HCT116 (cell line): ENCODE measurements around the gene GPR108. TPM values are rescaled to one million over a fixed set of nuclear protein-coding genes. Genes with fewer than 3 reads are reported as not detected.

Experiments
- ATAC-seq: fragments of 200-7000 bp; cut with Tn5 transposase; 2 replicates; pipeline ENCODE4 v1.9.1; 2020; ENCODE audit warnings: mild to moderate bottlenecking, moderate library complexity
- BruUV-seq: library from RNA; stranded (reverse); fragments of 400-500 nt; replicated peaks from 2 replicates; lab custom pipeline; 2021; lab: Mats Ljungman, UMichigan
- CTCF ChIA-PET: fragments of 300-600 bp; sonication (Branson Sonifier 250); formaldehyde crosslinking; loops from one replicate; lab custom pipeline; 2021; ENCODE audit warnings: antibody characterized with exemption; lab: Charles Lee
- POLR2A ChIA-PET: fragments of 300-600, 350-600 bp; sonication (Branson Sonifier 250); formaldehyde crosslinking; loops from one replicate; lab custom pipeline; 2021; ENCODE audit warnings: antibody characterized with exemption; lab: Charles Lee
- RAD21 ChIA-PET, 2 experiments: fragments of 300-600 bp; sonication (Branson Sonifier 250); formaldehyde crosslinking; loops; one replicate each; lab custom pipeline; 2023; ENCODE audit warnings: low total read pairs in 2 of 2; ENCODE audit not compliant: uncharacterized antibody in 2 of 2, unreplicated experiment in 2 of 2, low non-redundant PET in 1 of 2; lab: Charles Lee
- DNase-seq: peaks from one replicate; pipeline ENCODE4 v3.0.0-alpha.2; 2010; ENCODE audit warnings: low read depth, low spot score
- H2AFZ ChIP-seq: fragments of 200-600 bp; shearing (Covaris generic), sonication (generic); 2 replicates; pipeline ENCODE4 v1.6.1; 2017; ENCODE audit warnings: low read depth, mixed run types, mixed read lengths, antibody characterized with exemption, low read length; ENCODE audit not compliant: poor library complexity, severe bottlenecking
- H3K27ac ChIP-seq: 2 replicates; pipeline ENCODE4 v1.5.1; 2012; ENCODE audit warnings: low read depth, low read length
- H3K27me3 ChIP-seq: fragments of 200-600 bp; sonication (generic); 2 replicates; pipeline ENCODE4 v1.6.1; 2016; ENCODE audit warnings: mixed run types, low read length, mixed read lengths; ENCODE audit not compliant: insufficient read depth
- H3K36me3 ChIP-seq, 2 experiments: fragments of 200-500 bp in 1 of 2; fragments of 200-600 bp in 1 of 2; sonication (Bioruptor generic) in 1 of 2; sonication (generic) in 1 of 2; 2 replicates each; pipeline versions ENCODE4 v1.5.1 to v1.6.1; 2014 to 2016; ENCODE audit warnings: low read length in 2 of 2, inconsistent platforms in 1 of 2, mixed read lengths in 1 of 2, mixed run types in 1 of 2; ENCODE audit not compliant: insufficient read depth in 2 of 2, control insufficient read depth in 1 of 2
- H3K4me1 ChIP-seq, 2 experiments: fragments of 200-600 bp in 1 of 2; sonication (generic) in 1 of 2; 2 replicates each; pipeline versions ENCODE4 v1.5.1 to v1.6.1; 2012 to 2017; ENCODE audit warnings: low read length in 2 of 2, inconsistent platforms in 1 of 2, mild to moderate bottlenecking in 1 of 2, mixed read lengths in 1 of 2, mixed run types in 1 of 2, moderate library complexity in 1 of 2; ENCODE audit not compliant: insufficient read depth in 2 of 2, control insufficient read depth in 1 of 2
- H3K4me2 ChIP-seq: fragments of 200-600 bp; sonication (generic); 2 replicates; pipeline ENCODE4 v1.6.1; 2017; ENCODE audit warnings: mixed run types, low read length, mixed read lengths
- H3K4me3 ChIP-seq, 2 experiments: fragments of 200-600 bp in 1 of 2; sonication (generic) in 1 of 2; replicated peaks in 1 of 2; 2 replicates each; pipeline ENCODE4 v1.5.1; 2011 to 2016; ENCODE audit warnings: low read length in 2 of 2, control low read depth in 1 of 2, low read depth in 1 of 2, mild to moderate bottlenecking in 1 of 2, mixed read lengths in 1 of 2, mixed run types in 1 of 2
- H3K79me2 ChIP-seq: fragments of 200-600 bp; sonication (generic); 2 replicates; pipeline ENCODE4 v1.6.1; 2017; ENCODE audit warnings: mild to moderate bottlenecking, mixed run types, low read length, moderate library complexity, mixed read lengths; ENCODE audit not compliant: insufficient read depth
- H3K9ac ChIP-seq: fragments of 200-600 bp; sonication (generic); 2 replicates; pipeline ENCODE4 v1.6.1; 2016; ENCODE audit warnings: low read length, mixed read lengths
- H3K9me2 ChIP-seq: fragments of 200-600 bp; sonication (generic), shearing (Covaris generic); 2 replicates; pipeline ENCODE4 v1.6.1; 2017; ENCODE audit warnings: mixed run types, mild to moderate bottlenecking, moderate library complexity; ENCODE audit not compliant: insufficient read depth
- H3K9me3 ChIP-seq, 2 experiments: fragments of 200-500 bp in 1 of 2; fragments of 200-600 bp in 1 of 2; sonication (Bioruptor generic) in 1 of 2; sonication (generic) in 1 of 2; 2 replicates each; pipeline ENCODE4 v1.6.1; 2014 to 2017; ENCODE audit warnings: low read length in 2 of 2, mixed read lengths in 2 of 2, inconsistent platforms in 1 of 2, low read depth in 1 of 2, mild to moderate bottlenecking in 1 of 2, mixed run types in 1 of 2, moderate library complexity in 1 of 2; ENCODE audit not compliant: control insufficient read depth in 1 of 2, insufficient read depth in 1 of 2
- H4K20me1 ChIP-seq: fragments of 200-600 bp; sonication (generic), shearing (Covaris generic); 2 replicates; pipeline ENCODE4 v1.6.1; 2017; ENCODE audit warnings: mixed run types, mild to moderate bottlenecking, moderate library complexity; ENCODE audit not compliant: insufficient read depth
- CBX3 ChIP-seq: IDR thresholded peaks from 2 replicates; pipeline ENCODE4 v1.6.1; 2012; ENCODE audit warnings: low read depth
- CEBPB ChIP-seq: IDR thresholded peaks from 2 replicates; pipeline ENCODE4 v1.6.1; 2012; ENCODE audit warnings: low read depth
- EGR1 ChIP-seq: IDR thresholded peaks from 2 replicates; pipeline ENCODE4 v1.6.1; 2012; ENCODE audit warnings: low read depth
- ELF1 ChIP-seq: IDR thresholded peaks from 2 replicates; pipeline ENCODE4 v1.6.1; 2012; ENCODE audit warnings: low read depth, borderline replicate concordance
- EZH2 ChIP-seq: fragments of 200-600 bp; sonication (generic); IDR thresholded peaks from 2 replicates; pipeline ENCODE4 v1.6.1; 2017; ENCODE audit warnings: antibody characterized with exemption, mixed run types
- EZH2phosphoT487 ChIP-seq: fragments of 200-600 bp; IDR thresholded peaks from 2 replicates; pipeline ENCODE4 v1.6.1; 2018; ENCODE audit warnings: antibody characterized with exemption, borderline replicate concordance
- FOSL1 ChIP-seq: IDR thresholded peaks from 2 replicates; pipeline ENCODE4 v1.6.1; 2012; ENCODE audit warnings: low read depth
- POLR2A ChIP-seq: IDR thresholded peaks from 2 replicates; pipeline ENCODE4 v1.7.0; 2011; ENCODE audit warnings: borderline replicate concordance; ENCODE audit not compliant: insufficient read depth, insufficient read length; ENCODE audit errors: extremely low read depth
- RAD21 ChIP-seq: IDR thresholded peaks from 2 replicates; pipeline ENCODE4 v1.6.1; 2012; ENCODE audit warnings: low read depth, mild to moderate bottlenecking
- SIN3A ChIP-seq: IDR thresholded peaks from 2 replicates; pipeline ENCODE4 v1.6.1; 2012; ENCODE audit warnings: low read depth
- YY1 ChIP-seq: IDR thresholded peaks from 2 replicates; pipeline ENCODE4 v1.6.1; 2011; ENCODE audit warnings: low read length, low read depth, moderate library complexity, mild to moderate bottlenecking; ENCODE audit not compliant: insufficient replicate concordance; ENCODE audit errors: extremely low read depth
- intact Hi-C: fragments of 100-400 bp; cut with micrococcal nuclease; formaldehyde crosslinking; loops from 2 replicates; pipeline ENCODE4 v1.10.0; 2022
- total RNA-seq: library from RNA; stranded (reverse); gene quantifications from one replicate; pipeline ENCODE4 v1.2.1, GENCODE V29; 2021; ENCODE audit not compliant: unreplicated experiment
- TF ChIP-seq, protein P1 (sequence below): IDR thresholded peaks from 2 replicates; pipeline ENCODE4 v1.6.1; 2011; ENCODE audit warnings: mild to moderate bottlenecking, low read length, moderate library complexity; ENCODE audit not compliant: insufficient replicate concordance; ENCODE audit errors: extremely low read depth
- TF ChIP-seq, protein P2 (sequence below): IDR thresholded peaks from 2 replicates; pipeline ENCODE4 v1.6.1; 2012
- TF ChIP-seq, protein P3 (sequence below), 3 experiments: fragments of 200-600 bp in 1 of 3; sonication (generic) in 1 of 3; IDR thresholded peaks in 2 of 3; conservative IDR thresholded peaks in 1 of 3; 2 replicates each; pipeline ENCODE4 v1.5.1; 2012 to 2017; ENCODE audit warnings: low read depth in 2 of 3, low read length in 2 of 3, antibody characterized with exemption in 1 of 3, borderline replicate concordance in 1 of 3, control low read depth in 1 of 3, mild to moderate bottlenecking in 1 of 3, mixed read lengths in 1 of 3, mixed run types in 1 of 3, moderate library complexity in 1 of 3; ENCODE audit not compliant: insufficient read depth in 1 of 3
- TF ChIP-seq, protein P4 (sequence below): IDR thresholded peaks from 2 replicates; pipeline ENCODE4 v1.6.1; 2012
- TF ChIP-seq, protein P5 (sequence below): IDR thresholded peaks from 2 replicates; pipeline ENCODE4 v1.6.1; 2012; ENCODE audit warnings: low read depth

GPR108 gene
- total RNA-seq, 1 experiment from 2014 or later = 75.0 TPM

DNA sequence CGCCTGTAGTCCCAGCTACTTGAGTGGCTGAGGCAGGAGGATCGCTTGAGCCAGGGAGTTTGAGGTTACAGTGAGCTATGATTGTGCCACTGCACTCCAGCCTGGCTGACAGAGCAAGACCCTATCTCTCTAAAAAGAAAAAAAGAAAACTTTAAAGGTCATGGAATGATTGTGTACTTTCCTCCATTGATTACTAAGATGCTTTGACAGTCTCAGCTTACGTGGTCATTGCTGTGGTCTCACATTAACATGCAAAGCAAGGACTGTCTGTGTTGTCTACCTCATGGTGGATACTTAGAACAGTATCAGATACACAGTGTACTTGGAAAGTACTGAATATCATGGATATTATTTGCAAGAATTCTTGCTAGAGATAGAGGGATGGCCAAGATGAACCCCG, 53.4 kb downstream of the GPR108 start:
- no peaks in the 10 kb centered on the region for H4K20me1 ChIP-seq
- TF ChIP-seq SIN3A (no peak), EZH2phosphoT487 (no peak), EGR1 (no peak), YY1 (no peak), ELF1 (no peak), CBX3 (no peak), EZH2 (no peak), CEBPB (no peak), POLR2A (no peak), RAD21 (no peak), FOSL1 (no peak)
- TF ChIP-seq, protein P1, sequence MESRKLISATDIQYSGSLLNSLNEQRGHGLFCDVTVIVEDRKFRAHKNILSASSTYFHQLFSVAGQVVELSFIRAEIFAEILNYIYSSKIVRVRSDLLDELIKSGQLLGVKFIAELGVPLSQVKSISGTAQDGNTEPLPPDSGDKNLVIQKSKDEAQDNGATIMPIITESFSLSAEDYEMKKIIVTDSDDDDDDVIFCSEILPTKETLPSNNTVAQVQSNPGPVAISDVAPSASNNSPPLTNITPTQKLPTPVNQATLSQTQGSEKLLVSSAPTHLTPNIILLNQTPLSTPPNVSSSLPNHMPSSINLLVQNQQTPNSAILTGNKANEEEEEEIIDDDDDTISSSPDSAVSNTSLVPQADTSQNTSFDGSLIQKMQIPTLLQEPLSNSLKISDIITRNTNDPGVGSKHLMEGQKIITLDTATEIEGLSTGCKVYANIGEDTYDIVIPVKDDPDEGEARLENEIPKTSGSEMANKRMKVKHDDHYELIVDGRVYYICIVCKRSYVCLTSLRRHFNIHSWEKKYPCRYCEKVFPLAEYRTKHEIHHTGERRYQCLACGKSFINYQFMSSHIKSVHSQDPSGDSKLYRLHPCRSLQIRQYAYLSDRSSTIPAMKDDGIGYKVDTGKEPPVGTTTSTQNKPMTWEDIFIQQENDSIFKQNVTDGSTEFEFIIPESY = no peak
- TF ChIP-seq, protein P2, sequence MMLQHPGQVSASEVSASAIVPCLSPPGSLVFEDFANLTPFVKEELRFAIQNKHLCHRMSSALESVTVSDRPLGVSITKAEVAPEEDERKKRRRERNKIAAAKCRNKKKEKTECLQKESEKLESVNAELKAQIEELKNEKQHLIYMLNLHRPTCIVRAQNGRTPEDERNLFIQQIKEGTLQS = no peak
- TF ChIP-seq, protein P3, sequence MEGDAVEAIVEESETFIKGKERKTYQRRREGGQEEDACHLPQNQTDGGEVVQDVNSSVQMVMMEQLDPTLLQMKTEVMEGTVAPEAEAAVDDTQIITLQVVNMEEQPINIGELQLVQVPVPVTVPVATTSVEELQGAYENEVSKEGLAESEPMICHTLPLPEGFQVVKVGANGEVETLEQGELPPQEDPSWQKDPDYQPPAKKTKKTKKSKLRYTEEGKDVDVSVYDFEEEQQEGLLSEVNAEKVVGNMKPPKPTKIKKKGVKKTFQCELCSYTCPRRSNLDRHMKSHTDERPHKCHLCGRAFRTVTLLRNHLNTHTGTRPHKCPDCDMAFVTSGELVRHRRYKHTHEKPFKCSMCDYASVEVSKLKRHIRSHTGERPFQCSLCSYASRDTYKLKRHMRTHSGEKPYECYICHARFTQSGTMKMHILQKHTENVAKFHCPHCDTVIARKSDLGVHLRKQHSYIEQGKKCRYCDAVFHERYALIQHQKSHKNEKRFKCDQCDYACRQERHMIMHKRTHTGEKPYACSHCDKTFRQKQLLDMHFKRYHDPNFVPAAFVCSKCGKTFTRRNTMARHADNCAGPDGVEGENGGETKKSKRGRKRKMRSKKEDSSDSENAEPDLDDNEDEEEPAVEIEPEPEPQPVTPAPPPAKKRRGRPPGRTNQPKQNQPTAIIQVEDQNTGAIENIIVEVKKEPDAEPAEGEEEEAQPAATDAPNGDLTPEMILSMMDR (IDR thresholded peaks at IDR 0.05 in 2 of 3, conservative IDR thresholded peaks at IDR 0.05 in 1 of 3; ENCODE audit: borderline replicate concordance in 1 of 3, insufficient read depth in 1 of 3, low read depth in 2 of 3, low read length in 2 of 3) = no peak
- TF ChIP-seq, protein P4, sequence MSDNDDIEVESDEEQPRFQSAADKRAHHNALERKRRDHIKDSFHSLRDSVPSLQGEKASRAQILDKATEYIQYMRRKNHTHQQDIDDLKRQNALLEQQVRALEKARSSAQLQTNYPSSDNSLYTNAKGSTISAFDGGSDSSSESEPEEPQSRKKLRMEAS = no peak
- TF ChIP-seq, protein P5, sequence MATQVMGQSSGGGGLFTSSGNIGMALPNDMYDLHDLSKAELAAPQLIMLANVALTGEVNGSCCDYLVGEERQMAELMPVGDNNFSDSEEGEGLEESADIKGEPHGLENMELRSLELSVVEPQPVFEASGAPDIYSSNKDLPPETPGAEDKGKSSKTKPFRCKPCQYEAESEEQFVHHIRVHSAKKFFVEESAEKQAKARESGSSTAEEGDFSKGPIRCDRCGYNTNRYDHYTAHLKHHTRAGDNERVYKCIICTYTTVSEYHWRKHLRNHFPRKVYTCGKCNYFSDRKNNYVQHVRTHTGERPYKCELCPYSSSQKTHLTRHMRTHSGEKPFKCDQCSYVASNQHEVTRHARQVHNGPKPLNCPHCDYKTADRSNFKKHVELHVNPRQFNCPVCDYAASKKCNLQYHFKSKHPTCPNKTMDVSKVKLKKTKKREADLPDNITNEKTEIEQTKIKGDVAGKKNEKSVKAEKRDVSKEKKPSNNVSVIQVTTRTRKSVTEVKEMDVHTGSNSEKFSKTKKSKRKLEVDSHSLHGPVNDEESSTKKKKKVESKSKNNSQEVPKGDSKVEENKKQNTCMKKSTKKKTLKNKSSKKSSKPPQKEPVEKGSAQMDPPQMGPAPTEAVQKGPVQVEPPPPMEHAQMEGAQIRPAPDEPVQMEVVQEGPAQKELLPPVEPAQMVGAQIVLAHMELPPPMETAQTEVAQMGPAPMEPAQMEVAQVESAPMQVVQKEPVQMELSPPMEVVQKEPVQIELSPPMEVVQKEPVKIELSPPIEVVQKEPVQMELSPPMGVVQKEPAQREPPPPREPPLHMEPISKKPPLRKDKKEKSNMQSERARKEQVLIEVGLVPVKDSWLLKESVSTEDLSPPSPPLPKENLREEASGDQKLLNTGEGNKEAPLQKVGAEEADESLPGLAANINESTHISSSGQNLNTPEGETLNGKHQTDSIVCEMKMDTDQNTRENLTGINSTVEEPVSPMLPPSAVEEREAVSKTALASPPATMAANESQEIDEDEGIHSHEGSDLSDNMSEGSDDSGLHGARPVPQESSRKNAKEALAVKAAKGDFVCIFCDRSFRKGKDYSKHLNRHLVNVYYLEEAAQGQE = no peak

More for the DNA sequence above, 53.4 kb downstream of the GPR108 start:
- Histone ChIP-seq H3K9ac (no peak overlapping the region), H3K79me2 (no peaks in the 10 kb centered on the region), H3K36me3 (no peaks in the 10 kb centered on the region), H3K4me1 (peaks cover 0 to 5% of the 10 kb centered on the region in 2 experiments; a peak in 2 of 4 replicates), H3K27me3 (no peaks in the 10 kb centered on the region), H2AFZ (no peak overlapping the region), H3K9me3 (no peaks in the 10 kb centered on the region), H3K4me3 (no peak overlapping the region), H3K27ac (no peak overlapping the region), H3K4me2 (no peak overlapping the region), H3K9me2 (no peaks in the 10 kb centered on the region)
- no TSS peak for BruUV-seq
- CTCF ChIA-PET = interaction anchor here (0.8 kb wide), 1 partner anchor 466 kb away, joined by 3 read pairs; no protein-coding TSS in a partner anchor
- POLR2A ChIA-PET = no interaction called here
- intact Hi-C loops = no loop called here
- RAD21 ChIA-PET = no interaction called here
- ATAC-seq = no peak
- DNase-seq = no peak
